Hematopoietic multipotent progenitor cell treated with erythropoietin and hydrocortisone succinate and interleukin-3 and kit ligand, for 6 days (in vitro differentiated cells): Measurements from ENCODE around the gene FGF14.
"Not testable (repeated sequence)": the region's sequence is repeated elsewhere in the genome, so short reads cannot be mapped to it uniquely, and the experiment has no call there.

Source experiments
- DNase-seq: peaks from one replicate; pipeline ENCODE4 v3.0.0-alpha.2; 2015

The FGF14 gene

DNA sequence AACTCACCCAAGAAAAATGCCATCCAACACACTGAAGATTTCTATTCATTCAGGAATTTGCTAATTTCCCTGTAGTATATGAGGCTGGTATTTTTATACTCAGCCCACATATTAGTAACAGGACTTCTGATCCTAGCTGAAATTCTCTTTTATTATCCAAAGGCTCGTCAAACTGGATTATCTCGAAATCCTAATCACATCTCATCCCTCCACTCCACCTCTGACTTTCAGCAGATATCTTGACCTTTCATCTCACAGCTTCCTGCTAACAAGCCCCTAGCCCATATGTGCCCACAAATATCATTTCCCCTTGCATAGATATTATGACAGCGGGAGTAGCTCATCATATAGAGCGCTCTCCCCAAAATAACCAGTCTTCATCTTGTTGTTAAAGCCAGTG, 279.7 kb downstream of the FGF14 start:
- DNase-seq: no peak

DNA sequence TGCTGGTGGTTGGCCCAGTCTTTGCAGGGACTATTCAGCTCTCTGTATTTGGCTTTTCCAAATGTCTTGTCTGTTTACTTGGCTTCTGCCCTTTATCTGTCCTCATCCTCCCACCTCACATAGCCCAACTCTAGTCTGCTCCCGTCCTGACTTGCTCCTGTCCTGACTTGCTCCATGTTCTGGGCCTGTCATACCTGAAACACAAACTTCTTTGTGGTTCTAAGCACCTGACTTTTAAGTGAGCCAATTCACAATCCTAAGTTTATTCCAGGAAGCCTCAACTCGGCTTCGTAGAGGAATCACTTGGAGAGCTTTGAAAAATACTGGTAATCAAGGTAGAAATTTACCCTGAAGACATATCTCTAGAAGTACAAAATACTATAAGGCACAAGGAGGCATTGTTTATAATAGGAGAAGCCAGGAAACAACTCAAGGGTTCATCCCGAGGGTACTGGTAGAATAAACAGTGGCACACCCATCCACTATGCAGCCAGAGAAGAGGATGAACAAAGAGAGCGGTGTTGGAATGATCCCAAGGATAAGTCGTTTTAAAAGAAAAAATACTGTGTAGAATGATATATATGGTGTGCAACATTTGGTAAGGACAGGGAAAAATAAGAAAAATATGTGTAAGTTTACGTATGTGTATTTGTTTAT, 284.5 kb downstream of the FGF14 start:
- no peak for DNase-seq

- no peak for DNase-seq
These were observed 298.4 kb downstream of the FGF14 start for GRCh38 chr13:102103469-102103868.

DNA sequence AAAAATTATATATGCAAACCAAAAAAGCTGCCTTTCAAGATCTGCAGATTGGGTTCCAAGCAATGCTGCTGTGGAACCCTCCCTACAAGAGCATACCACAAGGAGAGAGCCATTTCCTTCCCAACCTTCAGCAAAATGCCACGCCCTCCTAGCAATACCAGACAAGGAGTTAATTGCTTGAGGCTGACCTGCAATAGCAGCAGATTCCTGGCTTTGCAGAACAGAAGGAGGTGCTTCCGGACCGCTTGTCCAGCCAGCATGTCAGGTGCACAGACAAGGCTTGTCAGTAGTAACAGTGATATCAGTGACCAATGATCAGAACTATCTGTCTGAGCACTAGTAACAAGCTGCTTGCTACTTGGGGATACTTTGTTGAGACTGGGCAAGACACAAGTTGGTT, 301.6 kb downstream of the FGF14 start:
- DNase-seq: no peak

DNA sequence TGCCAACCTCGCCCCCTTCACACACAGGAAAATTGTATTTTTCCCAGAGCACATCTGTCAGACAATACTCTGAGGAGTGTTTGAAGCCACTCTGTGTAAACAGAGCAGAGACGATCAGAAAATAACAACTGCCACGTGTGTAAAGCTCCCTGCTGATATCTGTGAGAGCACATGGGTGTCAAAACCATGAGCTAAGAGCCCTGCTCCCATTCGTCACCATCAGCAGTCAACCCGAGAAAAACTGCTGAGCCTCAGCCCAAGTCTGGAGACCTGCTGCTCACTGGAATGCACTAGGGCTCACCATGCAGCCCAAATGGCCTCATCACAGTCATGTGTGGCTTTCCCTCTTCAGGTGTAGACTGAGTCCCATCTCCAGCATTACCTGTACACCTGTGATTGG, 304.1 kb downstream of the FGF14 start:
- DNase-seq: no peak

DNA sequence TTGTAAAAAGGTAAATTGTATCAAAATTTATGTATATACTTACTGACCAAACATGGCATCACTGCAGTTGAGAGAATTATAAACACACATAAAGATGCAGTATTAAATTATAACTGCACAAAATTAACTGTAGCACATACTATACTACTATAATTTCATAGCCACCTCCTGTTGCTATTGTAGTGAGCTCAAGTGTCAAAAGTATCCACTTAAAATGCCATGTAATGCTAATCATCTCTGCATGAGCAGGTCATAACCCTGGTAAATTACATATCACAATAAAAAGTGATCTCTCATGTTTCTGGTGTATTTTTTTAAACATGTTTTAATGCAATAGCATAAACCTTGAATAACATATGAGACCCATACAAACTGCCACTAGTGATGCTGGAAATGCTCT, 308.6 kb downstream of the FGF14 start:
- not testable (repeated sequence) for DNase-seq

GRCh38 chr13:102091231-102091630, 310.6 kb downstream of the FGF14 start:
- DNase-seq: peak; percentile 1

- DNase-seq: no peak
These were observed 311.3 kb downstream of the FGF14 start for GRCh38 chr13:102090532-102090931.

- no peak for DNase-seq
These were observed 312.1 kb downstream of the FGF14 start for GRCh38 chr13:102089722-102090121.

- DNase-seq: no peak
These were observed 312.7 kb downstream of the FGF14 start for GRCh38 chr13:102089177-102089576.

DNA sequence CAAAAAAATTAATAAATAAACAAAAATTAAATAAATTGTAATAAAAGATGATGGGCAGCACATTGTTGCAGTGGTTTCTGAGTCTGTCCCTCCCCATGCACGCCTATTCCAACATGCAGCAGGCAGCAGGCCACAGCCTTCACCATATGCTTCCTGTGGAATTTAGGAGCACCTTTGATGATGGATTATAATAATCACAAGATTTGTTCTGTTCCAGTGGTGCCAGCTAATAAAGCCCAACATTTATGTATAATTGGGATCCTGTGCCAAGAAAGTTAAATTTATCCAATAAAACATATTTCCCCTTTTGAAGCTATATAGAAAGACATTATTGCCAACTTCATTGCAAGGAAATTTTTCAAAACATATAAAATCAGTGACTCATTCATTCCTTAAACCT, 328.6 kb downstream of the FGF14 start:
- DNase-seq: no peak

DNA sequence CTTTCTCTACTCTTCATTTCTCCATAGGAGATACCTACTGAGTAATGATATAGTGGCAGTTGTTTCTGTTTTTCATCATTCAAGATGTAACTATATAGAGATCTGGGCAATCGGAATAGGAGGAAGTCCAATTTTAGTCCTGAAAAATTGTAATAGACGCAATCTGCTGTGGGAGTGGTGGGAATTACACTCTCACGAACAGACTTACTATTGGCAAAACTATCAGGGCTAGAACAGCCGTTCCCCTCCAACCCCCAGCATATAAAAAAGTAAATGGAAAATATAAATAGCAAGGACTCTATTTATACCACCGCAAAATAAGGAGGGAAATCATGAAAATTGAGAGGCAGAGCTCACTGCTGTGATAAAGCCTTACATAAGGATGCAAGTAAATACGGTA, 330.1 kb downstream of the FGF14 start:
- no peak for DNase-seq

DNA sequence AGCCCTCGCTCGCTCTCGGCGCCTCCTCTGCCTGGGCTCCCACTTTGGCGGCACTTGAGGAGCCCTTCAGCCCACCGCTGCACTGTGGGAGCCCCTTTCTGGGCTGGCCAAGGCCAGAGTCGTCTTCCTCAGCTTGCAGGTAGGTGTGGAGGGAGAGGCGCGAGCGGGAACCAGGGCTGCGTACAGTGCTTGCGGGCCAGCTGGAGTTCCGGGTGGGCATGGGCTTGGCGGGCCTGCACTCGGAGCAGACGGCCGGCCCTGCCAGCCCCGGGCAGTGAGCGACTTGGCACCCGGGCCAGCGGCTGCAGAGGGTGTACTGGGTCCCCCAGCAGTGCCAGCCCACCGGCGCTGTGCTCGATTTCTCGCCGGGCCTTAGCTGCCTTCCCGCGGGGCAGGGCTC, 333.5 kb downstream of the FGF14 start:
- not testable (repeated sequence) for DNase-seq

GRCh38 chr13:102055090-102055779, 346.6 kb downstream of the FGF14 start:
- no peak for DNase-seq

GRCh38 chr13:102049853-102050252, 352.0 kb downstream of the FGF14 start:
- DNase-seq: no peak

- DNase-seq: no peak
These were observed 356.1 kb downstream of the FGF14 start for GRCh38 chr13:102045731-102046130.

- DNase-seq: no peak
These were observed 359.1 kb downstream of the FGF14 start for GRCh38 chr13:102042746-102043145.

- DNase-seq: no peak
These were observed 360.3 kb downstream of the FGF14 start for GRCh38 chr13:102041544-102041943.

DNA sequence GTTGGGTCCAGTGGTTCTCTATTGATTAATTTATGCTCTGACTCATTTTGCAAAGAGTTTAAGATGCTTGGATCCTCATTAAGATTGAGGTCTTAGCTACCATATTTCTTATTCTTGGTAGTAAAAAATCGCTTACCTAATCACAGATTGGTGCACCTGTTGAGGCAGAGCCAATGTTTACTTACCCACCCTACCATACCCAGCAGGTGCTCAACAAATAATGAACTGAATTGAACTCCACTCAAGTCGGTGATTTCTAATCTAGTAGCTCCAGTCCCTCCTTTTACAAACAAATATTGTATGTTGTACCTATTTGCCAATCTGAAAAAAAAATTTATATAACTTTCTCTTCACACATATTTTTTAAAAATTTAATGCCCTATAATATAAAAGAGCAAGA, 361.0 kb downstream of the FGF14 start:
- no peak for DNase-seq

- no peak for DNase-seq
These were observed 362.6 kb downstream of the FGF14 start for GRCh38 chr13:102039264-102039663.

DNA sequence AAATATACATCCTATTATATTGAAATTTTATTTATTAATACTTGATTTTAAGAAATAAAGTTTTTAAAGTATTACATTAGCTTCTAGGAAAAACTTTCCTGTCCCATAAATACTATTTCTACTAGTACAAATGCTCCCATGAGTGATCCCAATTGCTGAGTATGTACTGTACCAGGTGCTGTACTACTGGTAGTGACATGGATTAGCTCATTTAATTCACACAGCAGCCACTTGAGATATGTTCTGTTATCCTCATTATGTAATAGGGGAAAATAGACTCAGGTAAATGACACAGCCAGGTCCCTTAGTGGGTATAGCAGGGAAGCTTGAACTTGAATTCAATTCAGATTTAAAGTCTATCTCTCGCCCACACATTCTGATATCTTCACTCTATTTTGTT, 363.1 kb downstream of the FGF14 start:
- DNase-seq: no peak

- DNase-seq: no peak
These were observed 365.9 kb downstream of the FGF14 start for GRCh38 chr13:102035969-102036368.

DNA sequence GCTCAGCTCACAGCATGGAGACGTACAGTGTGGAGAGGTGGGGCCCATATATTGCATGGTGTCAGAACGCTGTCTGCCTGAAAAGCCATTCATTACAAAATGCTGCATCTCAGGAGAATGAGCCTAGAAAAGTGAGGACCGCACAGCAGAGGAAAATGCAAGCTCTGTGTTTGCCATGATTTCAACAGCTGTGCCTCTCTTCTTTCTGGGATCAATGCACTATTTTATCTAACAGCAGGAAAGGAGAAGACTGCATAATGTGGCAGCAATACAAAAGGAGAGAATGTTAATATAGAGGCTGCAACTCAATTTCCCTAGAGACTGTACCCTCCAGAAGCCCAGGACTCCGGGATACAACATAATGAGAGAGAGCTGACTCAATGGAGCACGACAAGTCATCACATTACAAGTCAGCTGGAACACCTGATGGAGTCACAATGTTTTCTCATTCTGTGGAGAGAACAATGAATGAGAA, 368.0 kb downstream of the FGF14 start:
- DNase-seq: no peak

GRCh38 chr13:102033386-102033785, 368.5 kb downstream of the FGF14 start:
- no peak for DNase-seq

- no peak for DNase-seq
These were observed 373.0 kb downstream of the FGF14 start for GRCh38 chr13:102028868-102029267.
